Omental fat pad (tissue), 4 donors: Measurements from ENCODE around the gene TMEM107. TPM values are rescaled to one million over a fixed set of nuclear protein-coding genes. Genes with fewer than 3 reads are reported as not detected.
A peak's percentile ranks its signal among the peaks of the same experiment; 100 is the strongest.

ENCODE experiments used
- ATAC-seq: fragments of 150-250 bp; one replicate; pipeline ENCODE4 v1.9.1; 2016; ENCODE audit warnings: mild to moderate bottlenecking, moderate library complexity; ENCODE audit not compliant: low FRiP score
- DNase-seq: peaks from one replicate; pipeline ENCODE4 v3.0.0-alpha.2; 2019; ENCODE audit warnings: low spot score
- CTCF ChIP-seq, 3 donors: fragments of 450-650 bp; IDR thresholded peaks; one replicate each; pipeline ENCODE4 v1.5.1; 2016 to 2017; ENCODE audit warnings: antibody characterized with exemption in 3 of 3, mild to moderate bottlenecking in 3 of 3, moderate library complexity in 2 of 3
- total RNA-seq, 4 donors: library from RNA; depleted of rRNA; stranded (reverse); fragments of >200 nt; gene quantifications; one replicate each; pipeline ENCODE4 v1.1.0, GENCODE V29; 2016

TMEM107 gene
- total RNA-seq, 4 donors from 2014 or later, result 10.9 to 78.4 (median 34.1) TPM

- DNase-seq (peak; percentile 69), ATAC-seq (peak; percentile 22)
- no peak for TF ChIP-seq CTCF (IDR thresholded peaks at IDR 0.05)
These were observed 25.0 kb downstream of the TMEM107 start for GRCh38 chr17:8151120-8151640.

DNA sequence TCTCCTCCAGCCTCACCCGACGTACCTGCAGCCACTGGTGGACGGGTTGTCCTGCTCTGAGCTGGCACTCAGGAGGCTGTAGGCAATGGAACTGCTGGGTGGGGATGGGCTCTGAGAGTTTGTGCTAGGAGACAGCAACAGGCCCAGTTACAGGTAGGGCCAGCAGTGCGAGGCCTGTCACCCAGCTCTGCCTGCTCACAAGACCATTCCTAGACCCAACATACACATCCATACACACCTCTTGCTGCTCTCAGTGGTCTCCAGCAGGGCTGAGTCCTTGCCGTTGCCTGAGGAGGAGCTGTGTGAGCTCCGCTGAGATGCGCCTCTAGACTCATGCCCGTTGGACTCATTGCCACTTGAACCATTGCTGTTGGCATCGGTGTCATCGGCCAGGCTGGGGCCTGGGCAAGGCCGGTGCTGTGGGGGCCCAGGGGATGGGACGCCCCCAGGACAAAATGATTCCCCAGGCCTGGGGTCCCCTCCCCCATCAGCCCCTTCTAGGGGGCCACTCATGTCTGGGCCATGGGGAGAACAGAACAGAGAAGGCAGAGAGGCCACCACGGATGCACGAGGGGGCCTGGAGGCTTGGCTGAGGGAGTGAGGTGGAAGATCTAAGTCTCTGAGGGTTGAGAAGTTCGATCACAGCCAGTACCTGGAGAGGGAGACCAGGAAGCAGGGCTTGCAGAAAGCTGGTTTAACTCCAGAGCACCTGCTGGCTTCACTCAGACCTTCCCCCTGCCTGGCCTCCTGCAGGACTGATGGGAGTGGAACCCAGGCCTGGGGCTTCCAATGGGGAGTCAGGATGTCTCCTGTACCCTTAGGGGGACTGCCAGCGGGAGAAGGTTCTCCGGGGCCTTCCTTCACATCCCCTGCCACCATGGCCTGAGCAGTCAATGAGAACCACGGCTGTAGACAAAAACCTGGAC is 25.7 kb downstream of the TMEM107 start:
- ATAC-seq (no peak), DNase-seq (no peak)
- no peak for TF ChIP-seq CTCF (IDR thresholded peaks at IDR 0.05)

- no peak for TF ChIP-seq CTCF (IDR thresholded peaks at IDR 0.05)
- DNase-seq (no peak), ATAC-seq (no peak)
These were observed 26.6 kb downstream of the TMEM107 start for GRCh38 chr17:8149419-8150193.

DNA sequence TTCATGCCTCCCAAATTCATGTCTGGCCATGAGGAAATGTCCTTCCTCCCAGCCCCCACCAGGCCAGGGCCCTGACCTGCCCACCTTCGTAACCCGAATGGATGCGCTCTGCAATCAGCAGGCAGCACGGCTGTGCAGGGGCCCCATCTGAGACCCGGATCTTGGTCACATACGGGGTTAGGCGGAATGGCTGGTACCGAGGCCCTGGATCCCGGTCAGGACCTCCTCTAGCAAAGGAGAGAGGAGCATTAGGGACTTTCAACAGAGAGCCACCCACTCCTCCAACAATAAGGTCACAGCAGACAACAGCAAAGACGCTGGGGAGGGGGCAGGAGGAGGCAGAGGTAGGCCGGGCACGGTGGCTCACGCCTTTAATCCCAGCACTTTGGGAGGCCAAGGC is 27.6 kb downstream of the TMEM107 start:
- ATAC-seq (no peak), DNase-seq (no peak)
- TF ChIP-seq CTCF (IDR thresholded peaks at IDR 0.05), result no peak

DNA sequence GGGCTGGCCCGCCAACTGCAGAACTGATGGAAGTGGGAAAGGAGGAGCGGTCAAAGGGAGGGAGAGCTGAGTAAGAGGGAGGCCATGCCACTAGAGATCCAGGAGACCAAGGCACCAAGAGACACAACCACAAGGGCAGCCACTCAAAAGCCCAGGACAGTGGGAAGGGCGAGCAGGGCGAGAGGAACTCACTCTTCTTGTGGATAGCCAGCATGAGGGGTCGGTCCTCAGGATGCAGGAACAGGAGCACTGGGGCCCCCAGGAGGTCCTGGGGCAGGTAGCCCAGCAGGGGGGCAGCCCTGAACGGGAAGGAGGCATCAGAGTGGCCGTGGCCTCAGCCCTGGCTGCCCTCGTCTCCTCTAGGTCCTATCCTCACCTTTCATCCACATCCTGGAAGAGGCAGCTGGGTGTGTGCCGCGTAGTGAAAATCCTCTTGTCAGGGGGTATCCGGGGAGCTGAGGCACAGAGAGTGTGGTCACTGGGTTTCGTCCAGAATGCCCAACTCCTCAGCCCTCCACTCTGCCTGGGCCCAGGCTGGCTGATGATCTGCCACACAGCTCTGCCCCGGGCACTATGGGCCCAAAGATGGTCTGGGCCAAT is 28.3 kb downstream of the TMEM107 start:
- no peak for TF ChIP-seq CTCF (IDR thresholded peaks at IDR 0.05)
- ATAC-seq (no peak), DNase-seq (no peak)

DNA sequence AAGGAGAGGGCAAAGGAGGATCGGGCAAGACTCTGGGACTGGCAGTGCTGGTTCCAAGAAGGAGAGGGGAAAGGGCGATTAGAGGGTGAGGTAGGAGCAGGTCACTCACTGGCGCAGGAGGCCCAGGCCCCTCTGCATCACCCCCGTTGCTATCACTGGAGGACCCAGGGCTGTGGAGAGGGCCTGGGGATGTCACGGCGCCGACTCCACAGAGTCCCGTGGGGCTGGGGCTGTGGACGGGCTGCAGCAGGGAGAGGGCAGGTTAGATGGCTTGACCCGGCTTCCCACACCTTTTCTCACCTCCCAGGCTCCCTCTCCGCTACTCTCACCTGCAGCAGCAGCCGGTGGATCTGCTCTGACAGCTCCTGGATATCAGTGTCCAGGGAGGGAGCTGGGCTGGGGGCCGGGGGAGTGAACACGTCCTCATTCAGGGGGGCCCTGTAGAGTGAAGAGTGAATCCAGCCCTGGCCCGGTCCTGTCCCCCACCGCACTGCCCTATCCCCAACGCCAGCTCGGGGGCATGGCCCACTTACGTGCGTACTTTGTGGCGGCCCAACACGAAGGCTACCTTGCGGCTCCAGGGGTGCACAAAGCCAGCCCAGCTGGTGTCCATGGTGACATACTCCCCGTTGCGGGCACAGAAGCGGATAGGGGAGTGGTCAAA is 28.9 kb downstream of the TMEM107 start:
- no peak for TF ChIP-seq CTCF (IDR thresholded peaks at IDR 0.05)
- ATAC-seq, result no peak
- DNase-seq, result no peak
